GM12892 (cell line): ENCODE data around the gene FAM187B.

Source experiments
- POLR2A ChIP-seq: IDR thresholded peaks from 2 replicates; pipeline ENCODE4 v1.6.1; 2011; ENCODE audit warnings: low read depth, low read length, control low read depth
- POLR2AphosphoS5 ChIP-seq: IDR thresholded peaks from 2 replicates; pipeline ENCODE4 v1.6.1; 2011; ENCODE audit warnings: low read depth, low read length, control low read depth
- TAF1 ChIP-seq: IDR thresholded peaks from 2 replicates; pipeline ENCODE4 v1.6.1; 2011; ENCODE audit warnings: low read depth, mild to moderate bottlenecking, control low read depth, low read length, borderline replicate concordance

GRCh38 chr19:35177377-35178274, 50.9 kb downstream of the FAM187B start:
- TF ChIP-seq POLR2A (no peak), POLR2AphosphoS5 (no peak), TAF1 (no peak)
